Right cardiac atrium (tissue), 5 donors: ENCODE data around the gene RARA. TPM values are rescaled to one million over a fixed set of nuclear protein-coding genes. Genes with fewer than 3 reads are reported as not detected.

ENCODE experiments used
- ATAC-seq, 2 donors: fragments of 200-7000 bp; cut with Tn5 transposase; one replicate each; pipeline versions ENCODE4 v1.8.0 to v1.9.1; 2020; ENCODE audit warnings: moderate library complexity in 2 of 2, mild to moderate bottlenecking in 1 of 2
- DNase-seq, 3 donors: peaks; one replicate each; pipeline ENCODE4 v3.0.0-alpha.2; 2020
- H3K27ac ChIP-seq: one replicate; pipeline ENCODE4 v1.5.1; 2013; ENCODE audit warnings: mild to moderate bottlenecking, low read length, control low read depth, moderate library complexity
- H3K27me3 ChIP-seq: one replicate; pipeline ENCODE4 v1.6.1; 2013; ENCODE audit not compliant: control insufficient read depth, insufficient read depth
- H3K4me1 ChIP-seq: one replicate; pipeline ENCODE4 v1.6.1; 2013; ENCODE audit warnings: low read length; ENCODE audit not compliant: control insufficient read depth, insufficient read depth
- H3K4me3 ChIP-seq: one replicate; pipeline ENCODE4 v1.5.1; 2013; ENCODE audit warnings: low read length, control low read depth
- H3K9me3 ChIP-seq: one replicate; pipeline ENCODE4 v1.6.1; 2013; ENCODE audit warnings: low read length; ENCODE audit not compliant: control insufficient read depth
- WGBS: extraction: QIAGEN DNeasy Blood & Tissue Kit; methylation state at CpG from one replicate; pipeline ENCODE4 v1.1.7; 2013; 5-methylcytosine and 5-hydroxymethylcytosine counted together
- intact Hi-C, 4 donors: fragments of 100-400 bp; cut with DNase I; formaldehyde crosslinking; loops; one replicate each; pipeline versions ENCODE4 v1.11.0 to v1.14.0; 2022 to 2023
- polyA plus RNA-seq: library from polyadenylated mRNA; stranded (reverse); fragments of 200-250 nt; gene quantifications from one replicate; pipeline ENCODE4 v1.2.3, GENCODE V29; 2013
- total RNA-seq, 4 donors: library from RNA; stranded (reverse); fragmentation: NEBNext Ultra II Directional; extraction: Animal tissue kit (Norgen Biotek cat#: 25700); gene quantifications; one replicate each; pipeline ENCODE4 v1.2.1, GENCODE V29; 2021
- donor health status: healthy with polysubstance abuse.
- donor health status: DM: no; HTN: yes; CAD: no.
- donor health status: DM: no; HTN: no; CAD: no.
- donor health status: DM: no; HTN: yes; CAD: no; lungs with severe emphysema.
- donor health status: DM: yes; HTN: yes; CAD: no.

RARA gene
- total and polyA plus RNA-seq, 5 donors = 26.2 to 39.0 (median 28.3) TPM

- ATAC-seq = peak; percentile 8 to 27
- Histone ChIP-seq H3K9me3 (no peaks in the 10 kb centered on the region), H3K27ac (peak overlapping the region; percentile 79), H3K4me3 (no peak overlapping the region), H3K4me1 (peaks cover 41% of the 10 kb centered on the region), H3K27me3 (no peaks in the 10 kb centered on the region)
- intact Hi-C loops = loop anchor here in 1 of 4 donors (5.0 kb wide), 1 partner anchor 37 kb away; no protein-coding TSS in a partner anchor
- peak; percentile 67 to 90 (median 86) for DNase-seq
- 46% methylated on average over 17 of the region's 17 CpGs for WGBS
Observed at GRCh38 chr17:40348562-40349476, 39.8 kb downstream of the RARA start.

DNA sequence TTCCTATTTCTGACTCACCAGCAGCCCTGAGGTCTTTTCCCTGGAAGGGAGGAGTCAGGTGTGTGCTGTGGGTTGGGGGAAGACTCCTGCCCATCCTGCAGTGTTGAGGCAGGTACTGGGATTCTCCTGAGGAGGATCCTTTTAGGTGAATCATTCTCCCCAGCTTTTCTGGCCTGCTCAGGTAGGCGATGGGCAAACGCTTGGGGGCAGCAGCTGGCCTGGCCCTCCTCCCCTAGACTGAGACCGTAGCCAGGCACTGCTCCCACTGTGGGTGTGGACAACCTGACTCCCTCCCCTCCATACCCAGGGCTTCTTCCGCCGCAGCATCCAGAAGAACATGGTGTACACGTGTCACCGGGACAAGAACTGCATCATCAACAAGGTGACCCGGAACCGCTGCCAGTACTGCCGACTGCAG lies 40.5 kb downstream of the RARA start:
- no peaks in the 10 kb centered on the region for H3K27me3 ChIP-seq
- no peaks in the 10 kb centered on the region for H3K9me3 ChIP-seq
- intact Hi-C loops = loop anchor here in 1 of 4 donors (5.0 kb wide), 1 partner anchor 37 kb away; no protein-coding TSS in a partner anchor
- no peak overlapping the region for H3K4me3 ChIP-seq
- WGBS = 22% methylated on average over 10 of the region's 10 CpGs
- peak overlapping the region; percentile 32 for H3K27ac ChIP-seq
- H3K4me1 ChIP-seq = peaks cover 40% of the 10 kb centered on the region
- DNase-seq = peak in 2 of 3 donors; percentile 69 to 81
- peak; percentile 7 for ATAC-seq

DNA sequence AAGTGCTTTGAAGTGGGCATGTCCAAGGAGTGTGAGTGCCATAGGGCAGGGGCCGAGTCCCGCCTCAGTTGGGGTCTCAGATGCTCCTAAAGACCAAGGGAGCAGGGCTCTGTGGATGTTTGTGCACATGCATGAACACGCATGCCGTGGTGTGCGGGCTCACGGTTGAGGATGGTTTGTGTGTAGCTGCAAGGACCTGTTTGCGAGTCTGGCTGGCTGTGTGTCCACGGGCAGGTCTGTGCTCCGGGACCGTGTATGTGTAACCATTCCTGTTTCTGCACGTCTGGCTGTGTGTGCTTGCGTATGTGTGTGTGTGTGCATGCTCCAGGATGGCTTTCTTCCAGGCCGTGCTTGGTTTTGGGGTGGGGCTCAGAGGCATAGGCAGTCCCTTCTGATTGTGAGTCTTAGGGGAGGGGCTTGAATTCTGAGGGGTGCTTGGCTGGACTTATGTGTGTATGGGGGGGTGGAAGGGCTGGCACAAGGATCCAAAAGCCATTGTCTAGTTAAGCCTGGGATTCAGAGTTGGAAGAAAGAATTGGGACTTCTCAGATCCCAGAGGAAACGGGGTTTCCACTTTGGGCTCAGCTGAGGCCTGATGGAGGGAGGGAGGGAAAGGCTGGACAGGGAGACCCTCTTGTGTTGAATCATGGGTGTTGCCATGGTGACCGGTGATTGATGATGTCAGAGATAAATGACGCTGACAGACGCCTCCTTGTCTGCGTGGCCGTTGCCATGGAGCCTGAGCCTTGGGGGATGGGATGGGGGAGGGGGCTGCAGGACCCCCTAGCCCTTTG lies 41.1 kb downstream of the RARA start:
- no peaks in the 10 kb centered on the region for H3K27me3 ChIP-seq
- peaks cover 38% of the 10 kb centered on the region for H3K4me1 ChIP-seq
- no peaks in the 10 kb centered on the region for H3K9me3 ChIP-seq
- H3K4me3 ChIP-seq = no peak overlapping the region
- DNase-seq = peak; percentile 73 to 89 (median 85)
- peak; percentile 1 to 10 for ATAC-seq
- WGBS = 31% methylated on average over 19 of the region's 19 CpGs
- intact Hi-C loops = loop anchor here in 2 of 4 donors (2.0 to 10.0 kb wide), 4 partner anchors 38 to 185 kb away; partner anchors contain the start of gene TOP2A (in 1 of the 2)
- peak overlapping the region; percentile 32 for H3K27ac ChIP-seq

GRCh38 chr17:40350689-40351358 lies 41.8 kb downstream of the RARA start:
- H3K4me3 ChIP-seq = no peak overlapping the region
- peak overlapping the region; percentile 3 for H3K27ac ChIP-seq
- ATAC-seq (no peak), DNase-seq (no peak)
- peaks cover 38% of the 10 kb centered on the region for H3K4me1 ChIP-seq
- intact Hi-C loops = loop anchor here in 2 of 4 donors (2.0 to 10.0 kb wide), 3 partner anchors 46 to 184 kb away; partner anchors contain the start of gene TOP2A (in 1 of the 2)
- 48% methylated on average over 17 of the region's 17 CpGs for WGBS
- H3K9me3 ChIP-seq = no peaks in the 10 kb centered on the region
- H3K27me3 ChIP-seq = no peaks in the 10 kb centered on the region

- no peak for ATAC-seq
- Histone ChIP-seq H3K27ac (peak overlapping the region; percentile 10), H3K4me1 (peaks cover 37% of the 10 kb centered on the region), H3K27me3 (no peaks in the 10 kb centered on the region), H3K9me3 (no peaks in the 10 kb centered on the region), H3K4me3 (no peak overlapping the region)
- WGBS = 79% methylated on average over 27 of the region's 27 CpGs
- intact Hi-C loops = loop anchor here in 2 of 4 donors (2.0 to 10.0 kb wide), 3 partner anchors 47 to 183 kb away; partner anchors contain the start of gene TOP2A (in 1 of the 2)
- DNase-seq = peak in 2 of 3 donors; percentile 48 to 60
Observed at GRCh38 chr17:40351359-40352236, 42.6 kb downstream of the RARA start.

GRCh38 chr17:40352237-40352778 lies 43.3 kb downstream of the RARA start:
- 73% methylated on average over 7 of the region's 7 CpGs for WGBS

DNA sequence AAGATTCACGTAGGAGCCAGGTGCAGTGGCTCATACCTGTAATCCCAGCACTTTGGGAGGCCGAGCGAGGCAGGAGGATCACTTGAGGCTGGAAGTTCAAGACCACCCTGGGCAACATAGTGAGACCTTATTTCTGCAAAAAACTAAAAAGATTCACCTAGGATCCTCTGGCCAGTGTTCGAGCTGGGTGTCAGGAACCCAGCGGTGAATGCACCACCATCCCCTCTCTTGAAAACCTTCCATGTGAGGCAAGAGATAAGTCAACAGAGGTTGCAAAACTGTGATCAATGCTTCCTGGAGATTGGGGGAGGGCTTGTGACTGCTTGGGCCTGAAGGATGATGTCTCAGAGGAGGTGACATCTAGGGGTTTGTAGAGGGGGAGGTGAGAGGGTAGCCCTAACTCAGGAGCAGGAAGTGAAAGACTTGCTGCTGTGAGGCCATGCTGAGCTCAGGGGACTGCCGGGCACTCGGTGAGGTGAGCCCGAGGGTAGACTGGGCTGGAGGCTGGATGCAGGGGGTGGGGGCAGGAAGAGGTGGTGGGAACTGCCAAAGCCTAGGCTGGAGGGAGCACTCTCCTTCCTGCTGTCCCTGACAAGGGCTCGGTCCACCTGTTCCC lies 43.9 kb downstream of the RARA start:
- no peak overlapping the region for H3K4me3 ChIP-seq
- intact Hi-C loops = loop anchor here in 2 of 4 donors (10.0 kb wide), 2 partner anchors 62 to 182 kb away; partner anchors contain the start of gene TOP2A (in 1 of the 2)
- H3K4me1 ChIP-seq = peaks cover 25% of the 10 kb centered on the region
- DNase-seq (peak in 1 of 3 donors; percentile 57), ATAC-seq (no peak)
- 69% methylated on average over 9 of the region's 9 CpGs for WGBS
- H3K9me3 ChIP-seq = no peaks in the 10 kb centered on the region
- no peak overlapping the region for H3K27ac ChIP-seq
- no peaks in the 10 kb centered on the region for H3K27me3 ChIP-seq

More at GRCh38 chr17:40352237-40352778, 43.3 kb downstream of the RARA start:
- DNase-seq = peak in 1 of 3 donors; percentile 42
- no peaks in the 10 kb centered on the region for H3K27me3 ChIP-seq
- no peak for ATAC-seq
- H3K4me3 ChIP-seq = no peak overlapping the region
- intact Hi-C loops = loop anchor here in 2 of 4 donors (10.0 kb wide), 2 partner anchors 62 to 182 kb away; partner anchors contain the start of gene TOP2A (in 1 of the 2)
- no peaks in the 10 kb centered on the region for H3K9me3 ChIP-seq
- H3K4me1 ChIP-seq = peaks cover 29% of the 10 kb centered on the region
- H3K27ac ChIP-seq = peak overlapping the region; percentile 10

DNA sequence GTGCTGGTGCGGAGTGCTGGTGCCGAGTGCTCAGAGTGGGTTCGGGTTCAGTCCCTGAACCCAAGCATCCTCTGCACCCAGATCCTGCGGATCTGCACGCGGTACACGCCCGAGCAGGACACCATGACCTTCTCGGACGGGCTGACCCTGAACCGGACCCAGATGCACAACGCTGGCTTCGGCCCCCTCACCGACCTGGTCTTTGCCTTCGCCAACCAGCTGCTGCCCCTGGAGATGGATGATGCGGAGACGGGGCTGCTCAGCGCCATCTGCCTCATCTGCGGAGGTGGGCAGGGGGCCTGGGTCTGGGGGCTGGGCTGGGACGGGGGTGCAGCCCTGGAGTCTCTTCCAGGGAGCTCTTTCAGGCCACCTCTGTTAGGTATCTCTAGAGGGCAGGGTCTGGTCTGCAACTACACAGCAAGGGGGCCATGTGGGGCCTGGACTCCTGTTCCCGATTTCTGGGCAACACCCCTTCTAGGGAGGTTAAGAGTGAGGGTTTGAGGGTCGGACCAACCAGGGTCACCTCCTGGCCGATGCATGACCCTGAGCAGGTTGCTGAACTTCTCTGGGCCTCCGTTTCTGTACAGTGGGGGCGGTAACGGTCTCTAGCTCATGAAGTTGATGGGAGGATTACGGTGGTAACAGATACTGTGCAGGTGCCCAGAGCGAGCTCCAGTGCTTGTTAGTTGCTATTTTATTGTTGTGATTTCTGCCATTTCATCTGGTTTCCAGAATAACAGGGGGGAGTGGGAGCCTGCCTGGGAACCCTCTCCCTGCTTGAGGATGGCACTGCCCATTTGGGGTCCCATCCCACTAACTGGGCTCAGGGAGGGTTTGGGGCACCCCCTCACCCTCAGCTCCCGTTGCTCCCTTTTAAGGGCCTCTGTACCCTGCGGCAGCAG lies 45.5 kb downstream of the RARA start:
- Histone ChIP-seq H3K4me1 (peaks cover 9% of the 10 kb centered on the region), H3K27me3 (no peaks in the 10 kb centered on the region), H3K27ac (no peak overlapping the region), H3K4me3 (no peak overlapping the region), H3K9me3 (no peaks in the 10 kb centered on the region)
- DNase-seq (peak in 2 of 3 donors; percentile 51 to 60), ATAC-seq (no peak)
- intact Hi-C loops = loop anchor here (2.0 to 10.0 kb wide), 5 partner anchors 52 to 180 kb away; partner anchors contain the start of gene TOP2A (in 1 of the 4)
- 76% methylated on average over 30 of the region's 30 CpGs for WGBS
